Omental fat pad (tissue), 4 donors: ENCODE data around the gene TMTC4. TPM values are rescaled to one million over a fixed set of nuclear protein-coding genes. Genes with fewer than 3 reads are reported as not detected.

ENCODE experiments used
- ATAC-seq: fragments of 150-250 bp; one replicate; pipeline ENCODE4 v1.9.1; 2016; ENCODE audit warnings: mild to moderate bottlenecking, moderate library complexity; ENCODE audit not compliant: low FRiP score
- DNase-seq: peaks from one replicate; pipeline ENCODE4 v3.0.0-alpha.2; 2019; ENCODE audit warnings: low spot score
- total RNA-seq, 4 donors: library from RNA; depleted of rRNA; stranded (reverse); fragments of >200 nt; gene quantifications; one replicate each; pipeline ENCODE4 v1.1.0, GENCODE V29; 2016
- TF ChIP-seq, protein P1 (sequence below), 3 donors: fragments of 450-650 bp; IDR thresholded peaks; one replicate each; pipeline ENCODE4 v1.5.1; 2016 to 2017; ENCODE audit warnings: antibody characterized with exemption in 3 of 3, mild to moderate bottlenecking in 3 of 3, moderate library complexity in 2 of 3

The TMTC4 gene
- total RNA-seq, 4 donors from 2014 or later, result 9.2 to 16.9 (median 12.9) TPM

DNA sequence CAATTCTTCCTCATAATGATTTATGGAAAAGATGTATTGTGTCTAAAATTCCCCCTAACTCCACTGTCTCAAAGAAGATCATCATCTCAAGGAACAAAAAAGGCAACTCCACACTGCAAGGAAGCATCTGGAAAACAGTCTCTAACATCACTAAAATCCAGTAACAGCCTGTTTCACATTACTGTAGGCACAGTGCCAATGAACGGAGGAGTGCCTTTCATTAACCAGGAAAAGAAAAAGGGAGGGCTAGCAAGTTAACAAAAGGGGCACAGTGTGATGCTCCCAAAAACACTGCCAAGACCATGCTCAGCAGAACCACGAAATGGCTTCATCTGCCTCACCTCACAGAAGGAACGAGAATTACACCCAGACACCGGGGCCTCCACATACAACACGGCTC, 8.5 kb downstream of the TMTC4 start:
- ATAC-seq, result no peak
- DNase-seq, result no peak
- TF ChIP-seq, protein P1, sequence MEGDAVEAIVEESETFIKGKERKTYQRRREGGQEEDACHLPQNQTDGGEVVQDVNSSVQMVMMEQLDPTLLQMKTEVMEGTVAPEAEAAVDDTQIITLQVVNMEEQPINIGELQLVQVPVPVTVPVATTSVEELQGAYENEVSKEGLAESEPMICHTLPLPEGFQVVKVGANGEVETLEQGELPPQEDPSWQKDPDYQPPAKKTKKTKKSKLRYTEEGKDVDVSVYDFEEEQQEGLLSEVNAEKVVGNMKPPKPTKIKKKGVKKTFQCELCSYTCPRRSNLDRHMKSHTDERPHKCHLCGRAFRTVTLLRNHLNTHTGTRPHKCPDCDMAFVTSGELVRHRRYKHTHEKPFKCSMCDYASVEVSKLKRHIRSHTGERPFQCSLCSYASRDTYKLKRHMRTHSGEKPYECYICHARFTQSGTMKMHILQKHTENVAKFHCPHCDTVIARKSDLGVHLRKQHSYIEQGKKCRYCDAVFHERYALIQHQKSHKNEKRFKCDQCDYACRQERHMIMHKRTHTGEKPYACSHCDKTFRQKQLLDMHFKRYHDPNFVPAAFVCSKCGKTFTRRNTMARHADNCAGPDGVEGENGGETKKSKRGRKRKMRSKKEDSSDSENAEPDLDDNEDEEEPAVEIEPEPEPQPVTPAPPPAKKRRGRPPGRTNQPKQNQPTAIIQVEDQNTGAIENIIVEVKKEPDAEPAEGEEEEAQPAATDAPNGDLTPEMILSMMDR (IDR thresholded peaks at IDR 0.05), result no peak

DNA sequence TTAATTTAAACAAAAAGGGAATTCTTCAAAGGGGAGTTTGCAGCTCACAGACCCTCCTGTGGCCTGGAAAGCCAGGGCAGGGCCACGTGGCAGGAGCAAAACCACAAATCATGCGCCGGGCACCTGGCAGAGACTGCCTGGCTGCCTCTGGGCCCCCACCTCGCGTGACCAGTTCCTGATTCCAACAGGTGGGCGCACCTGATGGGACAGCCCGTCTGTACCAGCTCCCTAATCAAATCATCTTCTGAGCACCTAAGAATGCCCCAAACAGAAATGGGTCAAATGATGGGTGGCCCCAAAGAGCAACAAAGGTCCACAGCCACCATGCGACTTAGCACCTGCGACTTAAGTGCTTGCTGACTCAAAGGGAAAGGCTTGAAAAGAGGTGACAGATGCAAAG, 9.2 kb downstream of the TMTC4 start:
- ATAC-seq, result no peak
- TF ChIP-seq, protein P1 (IDR thresholded peaks at IDR 0.05), result no peak
- DNase-seq, result no peak

DNA sequence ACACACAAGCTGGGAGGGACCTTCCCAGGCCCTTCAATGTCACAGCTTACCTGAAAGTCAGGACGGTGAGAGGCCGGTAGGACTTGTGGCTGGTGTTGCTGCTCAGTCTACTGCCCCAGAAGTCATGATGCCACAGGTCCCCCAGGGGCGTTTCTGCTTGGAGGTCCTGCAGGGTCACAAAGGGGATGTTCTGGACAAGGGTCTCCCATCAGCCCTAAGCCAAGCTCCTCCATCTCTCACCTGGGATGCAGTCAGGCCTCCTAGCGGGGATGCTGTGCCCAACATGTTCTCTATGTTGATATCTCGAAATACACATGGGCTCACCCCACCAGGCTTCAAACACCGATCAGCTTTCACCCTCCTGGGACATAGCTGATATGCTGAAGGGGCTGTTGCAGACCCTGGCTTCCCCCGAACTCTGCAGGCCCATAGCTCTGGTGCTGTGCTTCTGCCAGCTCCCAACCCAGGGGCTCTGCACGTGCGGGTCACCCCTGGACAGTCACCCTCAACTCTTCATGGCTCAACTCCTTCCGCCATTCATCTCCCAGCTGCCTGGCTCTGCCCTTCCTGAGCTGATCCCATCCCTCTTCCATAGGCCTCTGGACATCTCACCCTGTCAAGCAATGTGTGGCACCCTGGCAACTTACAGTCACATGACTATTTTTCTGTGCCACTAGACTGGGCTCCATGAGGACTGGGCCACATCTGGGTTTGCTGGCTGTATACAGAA, 10.3 kb downstream of the TMTC4 start:
- TF ChIP-seq, protein P1 (IDR thresholded peaks at IDR 0.05), result no peak
- DNase-seq, result no peak
- no peak for ATAC-seq

DNA sequence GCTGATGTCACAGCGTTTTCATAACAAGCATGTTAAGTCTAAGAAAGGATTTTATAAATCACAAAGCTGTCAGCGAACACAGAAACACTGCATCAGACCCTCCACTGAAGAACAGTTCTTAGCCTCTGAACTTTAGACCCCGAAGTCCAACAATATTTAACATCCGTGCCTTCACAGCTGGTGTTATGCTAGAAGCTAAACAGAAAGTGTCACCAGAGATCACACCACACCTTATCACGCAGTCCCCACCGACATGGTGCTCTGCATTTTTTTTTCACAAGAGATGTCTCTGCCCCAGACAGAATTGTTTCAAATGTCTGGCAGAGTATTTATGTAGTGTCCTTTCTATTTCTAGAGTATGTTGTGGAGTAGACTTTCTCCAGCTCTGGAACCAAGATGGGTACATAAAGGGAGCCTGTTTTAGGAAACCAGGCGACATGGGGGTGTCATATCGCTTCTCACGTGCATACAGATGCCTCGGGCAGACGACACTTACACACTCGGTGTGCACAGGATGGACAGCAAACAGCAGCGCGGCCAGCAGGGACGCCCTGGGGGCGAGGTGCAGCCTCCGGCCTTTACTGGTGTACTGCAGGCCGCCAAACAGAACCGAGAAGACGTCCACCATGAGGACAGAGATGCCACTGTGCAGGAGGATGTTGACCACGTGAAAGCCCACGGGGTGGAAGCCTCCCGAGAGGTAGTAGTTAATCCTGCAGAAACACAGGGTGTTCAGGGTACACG, 12.0 kb downstream of the TMTC4 start:
- no peak for DNase-seq
- TF ChIP-seq, protein P1 (IDR thresholded peaks at IDR 0.05), result no peak
- ATAC-seq, result no peak

DNA sequence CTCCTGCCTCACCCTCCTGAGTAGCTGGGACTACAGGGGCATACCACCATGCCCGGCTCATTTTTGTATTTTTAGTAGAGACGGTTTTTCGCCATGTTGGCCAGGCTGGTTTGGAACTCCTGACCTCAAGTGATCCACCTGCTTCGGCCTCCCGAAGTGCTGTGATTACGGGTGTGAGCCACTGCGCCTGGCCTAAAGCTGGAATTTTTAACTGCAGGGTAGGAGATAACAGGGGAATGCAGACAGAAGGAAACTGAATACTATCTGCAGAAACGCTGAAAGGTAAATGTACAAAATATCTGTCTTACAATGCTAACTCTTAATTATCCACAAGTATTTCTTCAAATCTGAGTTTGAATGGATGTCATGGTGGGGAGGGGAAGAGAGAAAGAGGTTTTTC, 13.8 kb downstream of the TMTC4 start:
- ATAC-seq, result no peak
- TF ChIP-seq, protein P1 (IDR thresholded peaks at IDR 0.05), result no peak
- no peak for DNase-seq

DNA sequence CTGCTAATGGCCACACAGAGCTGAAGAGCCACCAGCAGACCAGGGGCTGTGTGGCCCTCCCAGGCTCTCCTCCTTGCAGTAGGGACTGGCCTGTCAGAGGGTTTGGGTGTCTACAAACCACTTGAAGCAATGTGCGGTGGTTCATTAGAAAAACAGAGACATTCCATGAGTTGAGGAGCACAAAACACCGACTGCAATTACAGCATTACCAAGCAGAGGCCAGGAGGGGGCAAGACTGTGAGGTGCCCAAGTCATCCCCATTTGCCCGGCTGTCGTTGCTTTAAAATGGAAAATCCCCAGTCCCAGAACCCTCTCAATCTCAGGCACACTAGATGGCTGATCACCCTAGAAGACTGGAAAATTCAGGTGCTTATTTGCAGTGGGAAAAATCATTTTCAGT, 15.0 kb downstream of the TMTC4 start:
- TF ChIP-seq, protein P1 (IDR thresholded peaks at IDR 0.05), result no peak
- DNase-seq (no peak), ATAC-seq (no peak)

DNA sequence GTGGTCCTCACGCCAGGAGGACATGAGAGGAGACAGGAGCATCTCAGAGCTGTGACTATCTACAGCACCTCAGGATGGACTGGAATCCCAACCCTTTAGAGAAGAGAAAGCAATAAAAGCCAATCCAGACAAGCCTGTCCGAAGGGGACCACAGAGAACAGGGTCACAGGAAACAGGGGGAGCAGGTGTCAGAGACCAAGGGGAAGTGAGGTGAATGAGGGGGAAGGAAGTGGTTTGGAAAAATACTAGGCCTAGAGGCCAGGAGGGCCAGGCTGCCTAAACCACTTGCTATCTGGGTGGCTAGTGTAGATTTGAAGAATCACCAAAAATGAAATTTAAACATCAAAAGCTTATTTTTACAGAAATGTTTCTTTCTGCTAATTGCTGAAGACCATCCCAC, 16.2 kb downstream of the TMTC4 start:
- ATAC-seq, result no peak
- TF ChIP-seq, protein P1 (IDR thresholded peaks at IDR 0.05), result no peak

More for the DNA sequence above, 16.2 kb downstream of the TMTC4 start:
- no peak for DNase-seq
